ENCODE measurements around the gene CA11. TPM values are rescaled to one million over a fixed set of nuclear protein-coding genes. Genes with fewer than 3 reads are reported as not detected.

Gene CA11
- total RNA-seq, 2 experiments from 2014 or later, result 10.1 to 10.8 TPM

GRCh38 chr19:48608798-48609263 lies 37.2 kb downstream of the CA11 start:
- CTCF ChIA-PET, result interaction anchor here (0.6 to 3.2 kb wide), 20 partner anchors 8 to 1215 kb away, joined by 3 to 14 read pairs (median 4); partner anchors contain the start of genes RPL18, SPHK2 and ZNF114
- H3K27me3 Mint-ChIP-seq, result no peaks in the 10 kb centered on the region
- DNase-seq, result peak; percentile 61

DNA sequence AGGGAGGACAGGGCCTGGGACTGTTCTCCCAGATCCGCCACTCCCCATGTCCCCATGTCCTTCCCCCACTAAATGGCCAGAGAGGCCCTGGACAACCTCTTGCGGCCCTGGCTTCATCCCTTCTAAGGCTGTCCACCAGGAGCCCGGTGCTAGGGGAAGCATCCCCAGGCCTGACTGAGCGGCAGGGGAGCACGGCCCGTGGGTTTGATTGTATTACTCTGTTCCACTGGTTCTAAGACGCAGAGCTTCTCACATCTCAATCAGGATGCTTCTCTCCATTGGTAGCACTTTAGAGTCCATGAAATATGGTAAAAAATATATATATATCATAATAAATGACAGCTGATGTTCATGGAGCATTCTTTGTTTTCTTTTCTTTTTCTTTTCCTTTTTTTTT lies 38.6 kb downstream of the CA11 start:
- no peaks in the 10 kb centered on the region for H3K27me3 Mint-ChIP-seq
- ChIA-PET POLR2A (no interaction called here), CTCF (interaction anchor here (0.6 to 3.2 kb wide), 3 partner anchors 21 to 837 kb away, joined by 3 to 11 read pairs (median 4); no protein-coding TSS in a partner anchor)
- DNase-seq, result no peak
- peaks cover 4% of the 10 kb centered on the region for H3K4me1 Mint-ChIP-seq
- H3K27ac Mint-ChIP-seq, result no peak overlapping the region
- H3K9me3 Mint-ChIP-seq, result no peaks in the 10 kb centered on the region
- no peaks in the 10 kb centered on the region for H3K36me3 Mint-ChIP-seq (ENCODE audit: low read depth)
- no peak overlapping the region for H3K4me3 Mint-ChIP-seq

More at GRCh38 chr19:48608798-48609263, 37.2 kb downstream of the CA11 start:
- Mint-ChIP-seq H3K4me3 (no peak overlapping the region), H3K27ac (peak overlapping the region; percentile 79), H3K36me3 (ENCODE audit: low read depth) (no peaks in the 10 kb centered on the region), H3K9me3 (no peaks in the 10 kb centered on the region), H3K4me1 (peaks cover 4% of the 10 kb centered on the region)
- POLR2A ChIA-PET, result interaction anchor here (1.0 kb wide), 1 partner anchor 10 kb away, joined by 3 read pairs; the partner anchor contains the start of genes RPL18 and SPHK2

GRCh38 chr19:48606463-48607358 lies 39.3 kb downstream of the CA11 start, which contains the start of gene SPACA4:
SPACA4 (plus strand) TSS chr19:48606742; CDS start chr19:48606979, 237 bp downstream.
- Mint-ChIP-seq H3K27me3 (no peaks in the 10 kb centered on the region), H3K9me3 (no peaks in the 10 kb centered on the region), H3K27ac (no peak within 1 kb of the TSS), H3K4me3 (no peak within 1 kb of the TSS), H3K36me3 (ENCODE audit: low read depth) (no peaks in the 10 kb centered on the region), H3K4me1 (peaks cover 4% of the 10 kb centered on the region)
- ChIA-PET POLR2A (no interaction called here), CTCF (interaction anchor here (0.6 to 3.2 kb wide), 5 partner anchors 18 to 117 kb away, joined by 3 to 11 read pairs (median 4); no protein-coding TSS in a partner anchor)
- DNase-seq, result no peak

DNA sequence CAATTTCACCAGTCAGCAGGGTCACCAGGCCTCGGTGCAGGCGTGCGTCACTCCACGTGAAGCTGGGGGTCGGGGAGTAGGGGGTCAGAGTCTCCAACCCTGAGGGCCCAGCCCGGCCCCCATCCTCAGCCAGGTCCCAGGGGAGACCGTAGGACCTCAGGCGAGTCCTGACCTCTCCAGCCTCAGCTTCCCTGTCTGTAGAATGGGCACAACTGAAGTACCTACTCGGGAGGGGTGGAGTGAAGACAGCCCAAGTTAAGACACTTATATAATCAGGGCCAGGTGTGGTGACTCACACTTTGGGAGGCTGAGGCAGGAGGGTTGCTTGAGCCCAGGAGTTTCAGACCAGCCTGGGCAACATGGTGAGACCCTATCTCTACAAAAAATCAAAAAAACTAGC lies 42.1 kb downstream of the CA11 start:
- DNase-seq, result no peak
- Mint-ChIP-seq H3K27me3 (no peaks in the 10 kb centered on the region), H3K36me3 (ENCODE audit: low read depth) (no peaks in the 10 kb centered on the region), H3K9me3 (no peaks in the 10 kb centered on the region), H3K27ac (no peak overlapping the region), H3K4me3 (no peak overlapping the region), H3K4me1 (peaks cover 3% of the 10 kb centered on the region)
- CTCF ChIA-PET, result interaction anchor here (1.1 kb wide), 1 partner anchor 19 kb away, joined by 3 read pairs; no protein-coding TSS in a partner anchor
- POLR2A ChIA-PET, result no interaction called here

- H3K4me3 Mint-ChIP-seq, result no peak overlapping the region
- H3K4me1 Mint-ChIP-seq, result no peaks in the 10 kb centered on the region
- no peak for DNase-seq
- POLR2A ChIA-PET, result no interaction called here
- H3K27me3 Mint-ChIP-seq, result no peaks in the 10 kb centered on the region
- CTCF ChIA-PET, result no interaction called here
- no peaks in the 10 kb centered on the region for H3K36me3 Mint-ChIP-seq (ENCODE audit: low read depth)
- no peaks in the 10 kb centered on the region for H3K9me3 Mint-ChIP-seq
- H3K27ac Mint-ChIP-seq, result no peak overlapping the region
Measured at GRCh38 chr19:48603449-48603848, 42.5 kb downstream of the CA11 start.

DNA sequence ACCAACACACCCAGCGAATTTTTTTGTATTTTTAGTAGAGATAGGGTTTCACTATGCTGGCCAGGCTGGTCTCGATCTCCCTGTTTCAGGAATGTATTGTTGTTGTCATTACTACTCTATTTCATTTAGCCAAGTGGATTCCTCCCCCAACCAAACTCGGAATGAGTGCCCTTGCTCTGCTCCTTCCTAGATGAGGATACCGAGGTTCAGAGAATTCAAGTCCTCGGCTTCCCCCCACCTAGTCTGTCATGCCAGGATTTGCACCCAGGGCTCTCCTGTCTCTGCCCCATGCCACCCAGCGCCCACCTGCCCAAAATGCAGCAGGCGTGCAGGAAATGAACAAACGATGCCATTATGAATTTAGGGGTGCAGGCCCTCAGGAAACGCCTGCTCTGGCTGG lies 43.0 kb downstream of the CA11 start:
- no peak for DNase-seq
- H3K27ac Mint-ChIP-seq, result no peak overlapping the region
- CTCF ChIA-PET, result no interaction called here
- no peaks in the 10 kb centered on the region for H3K27me3 Mint-ChIP-seq
- no peaks in the 10 kb centered on the region for H3K4me1 Mint-ChIP-seq
- H3K4me3 Mint-ChIP-seq, result no peak overlapping the region
- POLR2A ChIA-PET, result no interaction called here
- H3K36me3 Mint-ChIP-seq (ENCODE audit: low read depth), result no peaks in the 10 kb centered on the region
- H3K9me3 Mint-ChIP-seq, result no peaks in the 10 kb centered on the region

GRCh38 chr19:48600679-48601417 lies 45.1 kb downstream of the CA11 start:
- POLR2A ChIA-PET, result no interaction called here
- H3K36me3 Mint-ChIP-seq (ENCODE audit: low read depth), result no peaks in the 10 kb centered on the region
- DNase-seq, result no peak
- H3K27me3 Mint-ChIP-seq, result no peaks in the 10 kb centered on the region
- H3K9me3 Mint-ChIP-seq, result no peaks in the 10 kb centered on the region
- peaks cover 3% of the 10 kb centered on the region for H3K4me1 Mint-ChIP-seq
- CTCF ChIA-PET, result interaction anchor here (0.5 to 1.5 kb wide), 6 partner anchors 8 to 112 kb away, joined by 3 to 11 read pairs (median 3); no protein-coding TSS in a partner anchor
- no peak overlapping the region for H3K4me3 Mint-ChIP-seq
- H3K27ac Mint-ChIP-seq, result no peak overlapping the region

DNA sequence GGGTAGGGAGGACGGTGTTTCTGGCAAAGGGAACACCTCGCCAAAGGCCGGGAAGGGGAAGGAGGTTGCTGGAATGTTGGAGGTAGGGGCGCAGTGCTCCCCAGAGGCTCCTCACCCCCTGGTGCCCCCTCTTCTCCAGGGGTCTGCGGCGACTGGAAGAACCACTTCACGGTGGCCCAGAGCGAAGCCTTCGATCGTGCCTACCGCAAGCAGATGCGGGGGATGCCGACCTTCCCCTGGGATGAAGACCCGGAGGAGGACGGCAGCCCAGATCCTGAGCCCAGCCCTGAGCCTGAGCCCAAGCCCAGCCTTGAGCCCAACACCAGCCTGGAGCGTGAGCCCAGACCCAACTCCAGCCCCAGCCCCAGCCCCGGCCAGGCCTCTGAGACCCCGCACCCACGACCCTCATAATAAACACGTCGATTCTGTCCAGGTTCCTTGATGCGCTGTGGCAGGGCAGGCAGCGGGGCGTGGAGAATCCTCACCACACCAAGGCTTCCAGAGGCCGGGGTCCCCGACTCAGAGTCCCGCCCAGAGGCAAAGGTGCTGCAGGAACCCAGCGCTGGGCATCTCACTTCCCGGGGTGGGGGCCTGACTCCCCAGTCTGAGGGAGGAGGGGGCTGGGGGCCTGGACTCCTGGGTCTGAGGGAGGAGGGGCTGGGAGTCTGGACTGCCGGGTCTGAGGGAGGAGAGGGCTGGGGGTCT lies 46.8 kb downstream of the CA11 start:
- ChIA-PET POLR2A (no interaction called here), CTCF (no interaction called here)
- no peaks in the 10 kb centered on the region for H3K9me3 Mint-ChIP-seq
- H3K4me3 Mint-ChIP-seq, result no peak overlapping the region
- H3K36me3 Mint-ChIP-seq (ENCODE audit: low read depth), result peaks cover 2% of the 10 kb centered on the region
- H3K27me3 Mint-ChIP-seq, result no peaks in the 10 kb centered on the region
- peak overlapping the region; percentile 58 for H3K27ac Mint-ChIP-seq
- DNase-seq, result no peak
- peaks cover 5% of the 10 kb centered on the region for H3K4me1 Mint-ChIP-seq

GRCh38 chr19:48596679-48597465 lies 49.1 kb downstream of the CA11 start:
- peak; percentile 53 for DNase-seq
- peak overlapping the region; percentile 71 for H3K4me3 Mint-ChIP-seq
- H3K27me3 Mint-ChIP-seq, result no peaks in the 10 kb centered on the region
- peaks cover 2% of the 10 kb centered on the region for H3K36me3 Mint-ChIP-seq (ENCODE audit: low read depth)
- H3K27ac Mint-ChIP-seq, result peak overlapping the region; percentile 84
- H3K4me1 Mint-ChIP-seq, result peaks cover 10% of the 10 kb centered on the region
- no peaks in the 10 kb centered on the region for H3K9me3 Mint-ChIP-seq
- CTCF ChIA-PET, result interaction anchor here (1.0 to 1.1 kb wide), 2 partner anchors 12 kb away, joined by 3 read pairs; no protein-coding TSS in a partner anchor
- POLR2A ChIA-PET, result no interaction called here

DNA sequence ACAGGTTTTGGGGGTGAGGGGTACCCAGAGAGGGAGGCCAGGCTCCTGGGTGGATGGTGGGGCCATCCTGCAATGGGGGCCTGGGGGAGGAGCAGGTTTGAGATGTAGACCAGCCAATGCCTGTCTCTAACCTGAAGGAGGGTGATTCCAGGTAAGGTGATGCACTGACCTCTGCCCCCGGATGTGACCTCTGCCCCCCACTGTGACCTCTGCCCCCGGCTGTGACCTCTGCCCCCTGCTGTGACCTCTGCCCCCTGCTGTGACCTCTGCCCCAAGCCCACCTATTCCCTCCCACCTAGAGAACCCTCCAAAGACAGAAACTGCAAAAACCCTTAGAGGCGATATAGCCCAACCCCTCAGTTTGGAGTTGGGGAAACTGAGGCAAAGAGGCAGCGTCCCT lies 49.8 kb downstream of the CA11 start:
- ChIA-PET CTCF (no interaction called here), POLR2A (no interaction called here)
- no peaks in the 10 kb centered on the region for H3K27me3 Mint-ChIP-seq
- peaks cover 12% of the 10 kb centered on the region for H3K4me1 Mint-ChIP-seq
- H3K4me3 Mint-ChIP-seq, result peak overlapping the region; percentile 71
- H3K27ac Mint-ChIP-seq, result peak overlapping the region; percentile 84
- H3K9me3 Mint-ChIP-seq, result no peaks in the 10 kb centered on the region
- H3K36me3 Mint-ChIP-seq (ENCODE audit: low read depth), result peaks cover 2% of the 10 kb centered on the region
- no peak for DNase-seq

DNA sequence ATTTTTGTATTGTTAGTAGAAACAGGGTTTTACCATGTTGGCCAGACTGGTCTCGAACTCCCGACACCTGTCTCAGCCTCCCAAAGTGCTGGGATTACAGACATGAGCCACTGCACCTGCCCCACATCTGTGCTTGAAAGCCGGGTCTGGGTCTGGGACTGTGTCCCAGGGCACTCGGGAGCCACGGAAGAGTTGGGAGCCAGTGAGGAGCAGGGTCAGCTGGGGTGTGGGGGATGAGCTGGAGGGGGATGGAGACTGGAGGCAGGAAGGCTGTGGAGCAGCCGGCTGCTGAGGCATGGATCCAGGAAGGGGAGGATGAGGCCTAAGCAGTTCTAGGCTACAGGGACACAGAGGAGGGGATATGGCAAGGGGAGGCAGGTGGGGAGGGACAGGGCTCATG lies 50.2 kb downstream of the CA11 start:
- ChIA-PET POLR2A (no interaction called here), CTCF (interaction anchor here (0.7 kb wide), 1 partner anchor 106 kb away, joined by 3 read pairs; no protein-coding TSS in a partner anchor)
- no peak for DNase-seq
- Mint-ChIP-seq H3K4me3 (peak overlapping the region; percentile 71), H3K36me3 (ENCODE audit: low read depth) (peaks cover 2% of the 10 kb centered on the region), H3K4me1 (peaks cover 12% of the 10 kb centered on the region), H3K27ac (peak overlapping the region; percentile 82), H3K27me3 (no peaks in the 10 kb centered on the region), H3K9me3 (no peaks in the 10 kb centered on the region)

DNA sequence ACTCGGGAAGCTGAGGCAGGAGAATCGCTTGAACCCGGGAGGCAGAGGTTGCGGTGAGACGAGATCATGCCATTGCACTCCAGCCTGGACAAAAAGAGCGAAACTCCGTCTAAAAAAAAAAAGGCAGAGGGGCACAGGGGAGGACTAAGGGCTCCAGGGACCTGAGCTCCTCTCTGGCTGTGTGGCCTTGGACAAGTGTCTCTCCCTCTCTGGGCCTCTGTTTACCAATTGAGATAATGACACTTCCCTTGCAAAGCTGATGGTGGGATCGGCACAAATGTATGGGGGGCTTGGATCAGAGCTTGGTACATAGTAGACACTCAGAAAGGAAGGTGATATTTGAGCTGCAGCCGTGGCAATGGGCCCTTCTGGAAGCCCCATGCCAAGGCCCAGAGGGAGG lies 50.8 kb downstream of the CA11 start:
- DNase-seq, result no peak
- Mint-ChIP-seq H3K4me1 (peaks cover 12% of the 10 kb centered on the region), H3K36me3 (ENCODE audit: low read depth) (peaks cover 2% of the 10 kb centered on the region), H3K27ac (peak overlapping the region; percentile 82), H3K9me3 (no peaks in the 10 kb centered on the region), H3K4me3 (peak overlapping the region; percentile 71), H3K27me3 (no peaks in the 10 kb centered on the region)
- POLR2A ChIA-PET, result no interaction called here
- CTCF ChIA-PET, result interaction anchor here (0.7 kb wide), 1 partner anchor 106 kb away, joined by 3 read pairs; no protein-coding TSS in a partner anchor
